GM21390 (cell line): ENCODE measurements around the gene GPAT3.

Experiments used
- ATAC-seq: cut with Tn5 transposase; IDR thresholded peaks from one replicate; pipeline ENCODE4 v1.9.1; 2021; ENCODE audit not compliant: unreplicated experiment

The GPAT3 gene

DNA sequence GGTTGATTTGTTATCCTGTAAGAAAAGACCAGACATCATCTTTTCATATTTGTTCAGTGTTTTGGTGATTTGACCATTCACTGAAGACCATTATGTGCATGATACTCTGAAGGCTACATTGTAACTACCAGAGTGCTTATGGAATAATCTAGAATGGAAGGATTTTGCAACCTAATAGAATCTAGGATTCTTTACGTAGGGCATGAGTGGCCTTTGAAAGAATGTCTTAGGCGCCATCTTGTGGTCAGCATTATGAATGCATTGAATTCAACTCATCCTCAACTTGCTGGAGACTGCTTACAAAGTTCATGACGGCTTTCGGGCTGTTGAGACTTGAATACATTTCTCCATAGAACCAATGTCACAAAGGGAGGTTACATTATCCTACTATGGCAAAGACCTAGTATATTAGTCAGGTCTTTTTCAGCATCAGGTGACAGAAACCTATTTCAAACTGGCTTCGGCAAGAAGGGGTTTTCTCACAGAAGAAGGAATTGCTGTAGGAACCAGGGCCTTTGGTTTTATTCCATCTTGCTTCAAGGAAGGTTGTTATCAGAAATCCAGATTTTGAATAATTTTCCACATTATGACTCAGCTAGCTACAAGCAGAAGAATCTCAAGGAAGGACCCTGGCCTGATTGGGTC is 104.1 kb downstream of the GPAT3 start:
- peak; percentile 67 for ATAC-seq

DNA sequence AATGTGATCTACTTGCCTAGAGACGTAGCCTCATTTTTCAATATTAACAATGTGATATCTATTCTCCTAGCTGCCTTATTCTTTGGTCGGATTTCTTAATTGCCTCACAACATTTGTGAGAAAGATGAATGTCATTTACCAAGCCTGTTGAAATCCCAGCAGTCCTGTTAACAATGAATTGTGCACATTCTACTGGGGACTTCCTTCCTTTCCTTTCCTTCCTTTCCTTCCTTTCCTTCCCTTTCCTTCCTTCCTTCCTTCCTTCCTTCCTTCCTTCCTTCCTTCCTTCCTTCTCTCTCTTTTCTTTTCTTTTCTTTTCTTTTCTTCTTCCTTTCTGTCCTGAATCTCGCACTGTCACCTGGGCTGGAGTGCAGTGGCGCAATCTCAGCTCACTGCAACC is 107.1 kb downstream of the GPAT3 start:
- ATAC-seq, result no peak

DNA sequence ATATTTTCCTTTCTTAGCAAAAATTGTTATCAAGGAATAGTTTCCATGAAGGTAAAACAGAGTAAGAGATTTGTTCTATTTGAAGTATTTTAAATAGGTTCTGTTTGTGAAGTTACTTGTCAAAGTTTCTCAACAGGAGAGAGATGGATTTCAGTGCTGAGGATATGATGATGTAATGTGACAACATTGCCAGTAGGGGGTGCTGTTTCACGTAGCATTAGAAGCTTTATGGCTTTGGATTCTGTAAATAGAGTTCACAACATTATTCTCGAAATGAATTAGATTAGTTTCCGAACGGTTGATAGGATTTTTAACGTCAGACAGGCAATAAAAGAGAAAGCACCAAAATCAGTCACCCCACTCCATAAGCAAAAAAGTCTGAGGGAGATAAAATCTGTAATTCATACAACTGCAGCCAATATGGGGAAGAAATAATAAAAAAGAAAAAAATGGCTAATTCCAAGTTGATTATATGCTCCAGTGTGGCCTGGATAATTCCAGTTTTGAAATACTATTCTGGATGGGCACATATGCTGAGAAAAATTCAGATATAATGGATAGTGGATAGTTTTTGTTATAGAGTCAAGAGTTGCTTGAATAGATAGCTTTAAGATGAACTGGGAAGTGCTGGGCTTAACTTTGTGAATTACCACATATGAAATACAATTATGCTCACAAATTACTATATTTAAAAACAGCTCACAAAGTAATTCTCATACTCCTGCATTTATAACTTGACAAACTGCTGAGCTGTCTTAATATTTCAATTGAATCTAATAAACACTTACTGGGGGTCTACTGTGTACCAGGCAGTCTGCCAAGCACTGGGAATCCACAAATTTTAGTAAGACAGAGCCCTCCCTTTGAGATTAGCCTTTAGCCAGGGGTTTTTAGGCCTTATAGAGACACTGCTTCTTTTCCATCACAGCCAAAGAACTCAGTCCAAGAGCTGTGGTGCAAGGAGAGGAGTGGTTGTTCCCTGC is 109.1 kb downstream of the GPAT3 start:
- ATAC-seq, result peak; percentile 80

DNA sequence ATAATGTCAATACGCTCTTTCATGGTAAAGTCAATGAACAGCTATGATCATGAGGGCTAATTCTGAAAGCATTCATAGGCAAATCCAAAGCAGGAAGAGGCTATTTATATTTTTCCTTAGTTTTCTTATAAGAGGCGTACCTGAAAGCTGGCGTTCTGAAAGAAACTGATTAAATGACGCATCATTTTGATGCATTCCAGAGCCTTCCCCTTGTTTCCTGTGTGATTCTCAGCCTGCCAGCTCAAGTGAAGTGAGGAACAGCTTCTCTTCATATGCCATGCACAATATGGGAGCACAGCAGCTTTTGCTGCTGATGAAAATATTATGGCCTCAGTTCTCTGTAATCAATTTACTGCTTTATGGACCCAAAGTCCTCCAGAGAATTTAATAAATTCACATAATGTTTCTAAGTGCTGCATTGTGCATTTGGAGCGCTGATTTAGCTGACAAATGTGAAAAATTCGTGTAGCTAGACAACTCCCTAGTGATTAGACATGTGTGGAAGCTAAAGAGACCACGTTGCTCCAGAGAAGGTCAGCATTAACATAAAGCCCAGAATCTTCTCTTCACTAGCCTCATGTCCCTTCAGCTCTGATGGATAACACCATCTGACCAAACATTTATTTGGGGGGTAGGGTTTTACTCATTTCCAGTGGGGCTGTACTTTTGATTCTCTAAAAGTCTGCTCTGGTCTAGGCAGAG is 110.8 kb downstream of the GPAT3 start:
- ATAC-seq, result no peak

DNA sequence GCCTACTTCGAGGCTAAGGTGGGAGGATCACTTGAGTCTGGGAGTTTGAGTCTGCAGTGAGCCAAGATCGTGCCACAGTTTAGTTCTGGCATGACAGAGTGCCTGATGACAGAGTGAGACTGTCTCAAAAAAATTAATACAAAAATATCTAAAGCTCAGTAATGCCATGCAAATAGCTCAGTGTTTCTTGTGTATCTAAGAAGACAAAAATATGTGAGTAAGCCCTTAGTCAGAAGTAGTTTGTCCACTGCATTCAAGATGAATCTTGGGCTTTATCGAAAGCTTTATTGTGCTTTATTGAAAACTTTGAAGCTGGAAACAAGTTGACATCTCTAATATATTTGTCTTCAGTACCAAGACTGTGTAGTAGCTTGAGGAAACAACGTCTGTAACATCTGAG is 115.9 kb downstream of the GPAT3 start:
- ATAC-seq, result no peak
